CD4-positive, alpha-beta T cell (primary cell): ENCODE measurements around the gene RASD1. TPM values are rescaled to one million over a fixed set of nuclear protein-coding genes. Genes with fewer than 3 reads are reported as not detected.

Source experiments
- ATAC-seq: fragments of 200-7000 bp; cut with Tn5 transposase; one replicate; pipeline ENCODE4 v1.10.0; 2022; ENCODE audit warnings: mild to moderate bottlenecking; ENCODE audit not compliant: poor library complexity
- CTCF ChIA-PET: fragments of 350-600 bp; sonication (Branson Sonifier 250); formaldehyde crosslinking; loops from one replicate; lab custom pipeline; 2021; ENCODE audit warnings: antibody characterized with exemption, inconsistent platforms; lab: Charles Lee
- POLR2A ChIA-PET: fragments of 350-600 bp; sonication (Branson Sonifier 250); formaldehyde crosslinking; loops from one replicate; lab custom pipeline; 2021; ENCODE audit warnings: antibody characterized with exemption, inconsistent platforms; lab: Charles Lee
- DNase-seq, 14 experiments: peaks; one replicate each; pipeline ENCODE4 v3.0.0-alpha.2; 2013 to 2020; ENCODE audit warnings: mixed read lengths in 2 of 14
- H3K27ac ChIP-seq, 2 donors: one replicate each; pipeline versions ENCODE4 v1.5.1 to v1.7.0; 2013; ENCODE audit warnings: low read length in 2 of 2, low read depth in 1 of 2, mild to moderate bottlenecking in 1 of 2
- H3K27me3 ChIP-seq, 2 experiments: 1 replicate in 1 of 2; 2 replicates in 1 of 2; pipeline versions ENCODE4 v1.6.1 to v1.7.0; 2013; ENCODE audit warnings: low read length in 2 of 2, control low read depth in 1 of 2, mild to moderate bottlenecking in 1 of 2, moderate library complexity in 1 of 2; ENCODE audit not compliant: insufficient read depth in 2 of 2, control insufficient read depth in 1 of 2
- H3K36me3 ChIP-seq: one replicate; pipeline ENCODE4 v1.6.1; 2013; ENCODE audit warnings: low read length, control low read depth; ENCODE audit not compliant: insufficient read depth
- H3K4me1 ChIP-seq: one replicate; pipeline ENCODE4 v1.6.1; 2013; ENCODE audit warnings: low read length, control low read depth; ENCODE audit not compliant: insufficient read depth
- H3K4me3 ChIP-seq: one replicate; pipeline ENCODE4 v1.5.1; 2013; ENCODE audit warnings: mild to moderate bottlenecking, low read length, moderate library complexity
- H3K9me3 ChIP-seq, 2 experiments: 1 replicate in 1 of 2; 2 replicates in 1 of 2; pipeline versions ENCODE4 v1.6.1 to v1.7.0; 2013; ENCODE audit warnings: low read length in 2 of 2, mild to moderate bottlenecking in 2 of 2, control low read depth in 1 of 2, moderate library complexity in 1 of 2; ENCODE audit not compliant: control insufficient read depth in 1 of 2, insufficient read depth in 1 of 2
- H3K27ac Mint-ChIP-seq: one replicate; pipeline ENCODE4 v1.8.0; 2020; ENCODE audit warnings: mixed read lengths
- H3K27me3 Mint-ChIP-seq: one replicate; pipeline ENCODE4 v1.8.0; 2021; ENCODE audit warnings: mixed read lengths
- H3K36me3 Mint-ChIP-seq: one replicate; pipeline ENCODE4 v1.8.0; 2021; ENCODE audit warnings: low read depth, mixed read lengths
- H3K4me1 Mint-ChIP-seq: one replicate; pipeline ENCODE4 v1.8.0; 2021; ENCODE audit warnings: low read depth, mixed read lengths
- H3K4me3 Mint-ChIP-seq: one replicate; pipeline ENCODE4 v1.8.0; 2020; ENCODE audit warnings: mild to moderate bottlenecking, mixed read lengths
- H3K9me3 Mint-ChIP-seq: one replicate; pipeline ENCODE4 v1.8.0; 2020; ENCODE audit warnings: mixed read lengths
- intact Hi-C, 2 experiments: fragments of 100-400 bp; cut with DNase I in 1 of 2; cut with micrococcal nuclease in 1 of 2; formaldehyde crosslinking; loops; one replicate each; pipeline versions ENCODE4 v1.15.1 to v1.9.0; 2023 to 2025; cut with DNase I, micrococcal nuclease
- total RNA-seq, 174 experiments: library from RNA in 2 of 174; stranded (reverse) in 2 of 174; gene quantifications; one replicate each; pipeline ENCODE4 v1.2.3 and lab custom pipeline; 2021 to 2026
- TF ChIP-seq, protein P1 (sequence below): fragments of 200-600 bp; IDR thresholded peaks from one replicate; pipeline ENCODE4 v1.8.0; 2022; ENCODE audit warnings: antibody characterized with exemption, mild to moderate bottlenecking

RASD1 gene
- total RNA-seq, 2 experiments from 2014 or later = 1.8 to 2.0 TPM

GRCh38 chr17:17472333-17472920 lies 23.8 kb downstream of the RASD1 start:
- CTCF ChIA-PET = interaction anchor here (1.2 kb wide), 1 partner anchor 24 kb away, joined by 4 read pairs; no protein-coding TSS in a partner anchor
- no peak overlapping the region for H3K27ac ChIP-seq
- intact Hi-C loops = no loop called here
- TF ChIP-seq, protein P1, sequence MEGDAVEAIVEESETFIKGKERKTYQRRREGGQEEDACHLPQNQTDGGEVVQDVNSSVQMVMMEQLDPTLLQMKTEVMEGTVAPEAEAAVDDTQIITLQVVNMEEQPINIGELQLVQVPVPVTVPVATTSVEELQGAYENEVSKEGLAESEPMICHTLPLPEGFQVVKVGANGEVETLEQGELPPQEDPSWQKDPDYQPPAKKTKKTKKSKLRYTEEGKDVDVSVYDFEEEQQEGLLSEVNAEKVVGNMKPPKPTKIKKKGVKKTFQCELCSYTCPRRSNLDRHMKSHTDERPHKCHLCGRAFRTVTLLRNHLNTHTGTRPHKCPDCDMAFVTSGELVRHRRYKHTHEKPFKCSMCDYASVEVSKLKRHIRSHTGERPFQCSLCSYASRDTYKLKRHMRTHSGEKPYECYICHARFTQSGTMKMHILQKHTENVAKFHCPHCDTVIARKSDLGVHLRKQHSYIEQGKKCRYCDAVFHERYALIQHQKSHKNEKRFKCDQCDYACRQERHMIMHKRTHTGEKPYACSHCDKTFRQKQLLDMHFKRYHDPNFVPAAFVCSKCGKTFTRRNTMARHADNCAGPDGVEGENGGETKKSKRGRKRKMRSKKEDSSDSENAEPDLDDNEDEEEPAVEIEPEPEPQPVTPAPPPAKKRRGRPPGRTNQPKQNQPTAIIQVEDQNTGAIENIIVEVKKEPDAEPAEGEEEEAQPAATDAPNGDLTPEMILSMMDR = no peak
- H3K4me1 ChIP-seq = peaks cover 12% of the 10 kb centered on the region
- no peak overlapping the region for H3K4me3 ChIP-seq
- Mint-ChIP-seq H3K9me3 (no peaks in the 10 kb centered on the region), H3K27ac (no peak overlapping the region), H3K27me3 (peaks cover 10% of the 10 kb centered on the region), H3K4me3 (no peak overlapping the region), H3K4me1 (peaks cover 9% of the 10 kb centered on the region), H3K36me3 (peaks cover 7% of the 10 kb centered on the region)
- ATAC-seq (no peak), DNase-seq (no peak)
- H3K36me3 ChIP-seq = no peaks in the 10 kb centered on the region
- no peaks in the 10 kb centered on the region for H3K9me3 ChIP-seq
- POLR2A ChIA-PET = no interaction called here
- H3K27me3 ChIP-seq = peaks cover 8 to 11% of the 10 kb centered on the region in 2 experiments

GRCh38 chr17:17469996-17470395 lies 26.2 kb downstream of the RASD1 start:
- DNase-seq = no peak
- Mint-ChIP-seq H3K9me3 (no peaks in the 10 kb centered on the region), H3K4me1 (no peaks in the 10 kb centered on the region), H3K27ac (no peak overlapping the region), H3K36me3 (no peaks in the 10 kb centered on the region), H3K4me3 (no peak overlapping the region), H3K27me3 (peaks cover 13% of the 10 kb centered on the region)
- Histone ChIP-seq H3K4me3 (no peak overlapping the region), H3K36me3 (no peaks in the 10 kb centered on the region), H3K27me3 (peaks cover 8 to 11% of the 10 kb centered on the region in 2 experiments), H3K4me1 (no peaks in the 10 kb centered on the region), H3K27ac (no peak overlapping the region), H3K9me3 (no peaks in the 10 kb centered on the region)
- POLR2A ChIA-PET = no interaction called here
- TF ChIP-seq, protein P1 = no peak
- CTCF ChIA-PET = no interaction called here
- no peak for ATAC-seq
- intact Hi-C loops = no loop called here

GRCh38 chr17:17469358-17469757 lies 26.8 kb downstream of the RASD1 start:
- peaks cover 18% of the 10 kb centered on the region for H3K27me3 Mint-ChIP-seq
- CTCF ChIA-PET = no interaction called here

More at GRCh38 chr17:17469358-17469757, 26.8 kb downstream of the RASD1 start:
- TF ChIP-seq, protein P1 = no peak
- intact Hi-C loops = no loop called here
- Mint-ChIP-seq H3K36me3 (no peaks in the 10 kb centered on the region), H3K4me1 (no peaks in the 10 kb centered on the region), H3K27ac (no peak overlapping the region), H3K4me3 (no peak overlapping the region), H3K9me3 (no peaks in the 10 kb centered on the region)
- H3K4me3 ChIP-seq = no peak overlapping the region
- ATAC-seq = no peak
- POLR2A ChIA-PET = no interaction called here
- no peak for DNase-seq
- no peaks in the 10 kb centered on the region for H3K9me3 ChIP-seq
- peaks cover 8 to 11% of the 10 kb centered on the region in 2 experiments for H3K27me3 ChIP-seq
- no peak overlapping the region for H3K27ac ChIP-seq
- no peaks in the 10 kb centered on the region for H3K36me3 ChIP-seq
- H3K4me1 ChIP-seq = no peaks in the 10 kb centered on the region
